BE2C (cell line): ENCODE results near the gene ARID1A.

ENCODE experiments used
- DNase-seq: peaks from one replicate; pipeline ENCODE4 v3.0.0-alpha.2; 2020
- H3K27me3 ChIP-seq: fragments of 250-450 bp; sonication (Bioruptor Pico); 2 replicates; pipeline ENCODE4 v1.5.1; 2020; ENCODE audit warnings: mild to moderate bottlenecking
- H3K36me3 ChIP-seq: fragments of 250-450 bp; sonication (Bioruptor Pico); 2 replicates; pipeline ENCODE4 v1.5.1; 2020; ENCODE audit warnings: mild to moderate bottlenecking
- H3K4me1 ChIP-seq: fragments of 250-450 bp; sonication (Bioruptor Pico); 2 replicates; pipeline ENCODE4 v1.5.1; 2020
- H3K4me3 ChIP-seq: 2 replicates; pipeline ENCODE4 v1.5.1; 2011; ENCODE audit warnings: low read depth, low read length
- H3K9me3 ChIP-seq: fragments of 250-450 bp; sonication (Bioruptor Pico); 2 replicates; pipeline ENCODE4 v1.5.1; 2020
- CTCF ChIP-seq: IDR thresholded peaks from 2 replicates; pipeline ENCODE4 v1.5.1; 2012; ENCODE audit warnings: mild to moderate bottlenecking, low read depth, low read length

The ARID1A gene

GRCh38 chr1:26789612-26789865 lies 93.7 kb downstream of the ARID1A start:
- DNase-seq: no peak
- no peaks in the 10 kb centered on the region for H3K36me3 ChIP-seq
- no peak overlapping the region for H3K4me3 ChIP-seq
- no peak for TF ChIP-seq CTCF
- peaks cover 7% of the 10 kb centered on the region; the same call in 1 of the 2 replicates for H3K4me1 ChIP-seq
- no peaks in the 10 kb centered on the region for H3K27me3 ChIP-seq
- no peaks in the 10 kb centered on the region for H3K9me3 ChIP-seq

GRCh38 chr1:26789931-26790330 lies 94.1 kb downstream of the ARID1A start:
- no peak for TF ChIP-seq CTCF
- no peaks in the 10 kb centered on the region for H3K9me3 ChIP-seq
- no peak overlapping the region for H3K4me3 ChIP-seq
- H3K36me3 ChIP-seq: no peaks in the 10 kb centered on the region
- peaks cover 7% of the 10 kb centered on the region; the same call in 1 of the 2 replicates for H3K4me1 ChIP-seq
- no peaks in the 10 kb centered on the region for H3K27me3 ChIP-seq
- no peak for DNase-seq

GRCh38 chr1:26790551-26790953 lies 94.7 kb downstream of the ARID1A start:
- no peak for TF ChIP-seq CTCF
- Histone ChIP-seq H3K27me3 (no peaks in the 10 kb centered on the region), H3K4me3 (no peak overlapping the region), H3K36me3 (no peaks in the 10 kb centered on the region), H3K4me1 (peaks cover 7% of the 10 kb centered on the region; the same call in 1 of the 2 replicates), H3K9me3 (no peaks in the 10 kb centered on the region)
- DNase-seq: no peak

- peaks cover 5% of the 10 kb centered on the region; the same call in 1 of the 2 replicates for H3K4me1 ChIP-seq
- no peak for DNase-seq
- no peaks in the 10 kb centered on the region for H3K36me3 ChIP-seq
- no peak for TF ChIP-seq CTCF
- no peaks in the 10 kb centered on the region for H3K9me3 ChIP-seq
- H3K27me3 ChIP-seq: no peaks in the 10 kb centered on the region
- no peak overlapping the region for H3K4me3 ChIP-seq
These were observed 95.3 kb downstream of the ARID1A start for GRCh38 chr1:26791148-26791547.

GRCh38 chr1:26791626-26792025 lies 95.8 kb downstream of the ARID1A start:
- H3K36me3 ChIP-seq: no peaks in the 10 kb centered on the region
- TF ChIP-seq CTCF: no peak
- no peaks in the 10 kb centered on the region for H3K9me3 ChIP-seq
- no peak for DNase-seq
- no peaks in the 10 kb centered on the region for H3K27me3 ChIP-seq
- peaks cover under 1% of the 10 kb centered on the region; the same call in 1 of the 2 replicates for H3K4me1 ChIP-seq
- no peak overlapping the region for H3K4me3 ChIP-seq

- H3K9me3 ChIP-seq: no peaks in the 10 kb centered on the region
- no peak for TF ChIP-seq CTCF
- no peaks in the 10 kb centered on the region for H3K27me3 ChIP-seq
- no peak for DNase-seq
- H3K36me3 ChIP-seq: no peaks in the 10 kb centered on the region
- no peaks in the 10 kb centered on the region; the same call in 1 of the 2 replicates for H3K4me1 ChIP-seq
- H3K4me3 ChIP-seq: no peak overlapping the region
These were observed 97.1 kb downstream of the ARID1A start for GRCh38 chr1:26792924-26793323.
